Adrenal gland (tissue), 5 donors: ENCODE measurements around the gene CFL1.

ENCODE experiments used
- CTCF ChIP-seq, 6 experiments: fragments of 450-650 bp in 4 of 6; fragments of 200-600 bp in 2 of 6; sonication (generic) in 1 of 6; IDR thresholded peaks; 1 replicate in 5 of 6; 2 replicates in 1 of 6; pipeline versions ENCODE4 v1.5.1 to v1.8.0; 2016 to 2021; ENCODE audit warnings: antibody characterized with exemption in 6 of 6, mild to moderate bottlenecking in 2 of 6, moderate library complexity in 1 of 6
- POLR2A ChIP-seq, 2 donors: fragments of 450-650 bp; IDR thresholded peaks; one replicate each; pipeline ENCODE4 v1.6.1; 2017; ENCODE audit warnings: antibody characterized with exemption in 2 of 2, mild to moderate bottlenecking in 2 of 2, moderate library complexity in 1 of 2
- donor health status: DM: no; HTN: no; CAD: no.

GRCh38 chr11:65868076-65868667 lies 10.2 kb upstream of the CFL1 start:
- TF ChIP-seq CTCF (IDR thresholded peaks at IDR 0.05) (no peak), POLR2A (IDR thresholded peaks at IDR 0.05) (no peak)
